ENCODE measurements around the gene RBPJ.

The RBPJ gene

DNA sequence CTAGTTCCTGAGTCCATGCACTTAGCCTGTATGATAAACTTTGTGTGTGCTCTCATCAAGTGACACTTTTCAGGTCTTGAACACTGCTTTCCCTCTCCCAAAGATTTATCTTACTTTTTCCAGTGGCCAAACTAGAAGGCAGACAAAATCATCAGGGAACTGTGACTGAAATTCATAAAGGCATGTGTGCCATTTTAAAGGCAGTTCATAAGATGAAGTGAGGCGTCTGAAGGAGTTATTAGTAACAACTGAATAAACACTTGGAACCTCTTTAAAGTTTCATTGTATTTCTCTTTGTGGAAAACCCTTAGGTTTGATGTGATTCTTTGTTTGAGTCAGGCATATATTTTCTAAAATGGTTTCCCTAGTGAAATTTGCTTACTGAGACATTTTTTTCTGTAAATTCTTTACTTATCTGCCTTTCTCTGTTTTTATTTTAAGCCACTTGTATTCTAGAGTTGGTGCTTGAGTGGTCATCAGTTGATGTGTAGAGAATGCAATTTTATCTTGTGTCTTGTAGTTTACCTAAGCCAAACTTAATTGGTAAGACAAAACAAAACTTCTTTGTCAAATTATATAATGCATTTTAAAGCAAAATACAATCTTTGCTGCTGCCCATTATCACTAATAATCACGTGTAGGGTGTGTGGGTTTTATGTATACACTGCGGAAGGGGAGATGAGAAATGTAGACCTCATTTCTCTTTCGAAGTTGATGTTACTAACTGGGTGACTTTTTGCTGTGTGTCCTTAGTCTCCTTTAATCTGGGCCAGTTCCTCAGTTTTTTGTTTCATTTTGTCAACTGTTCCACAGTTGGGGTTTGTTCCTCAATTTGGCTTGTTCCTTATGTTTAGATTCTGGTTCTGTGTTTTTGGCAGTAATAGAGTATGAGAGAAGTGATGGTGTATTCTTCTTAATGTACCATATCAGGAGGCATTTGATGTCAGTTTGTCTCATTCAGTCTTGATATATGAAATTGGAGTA is 56.8 kb downstream of the RBPJ start:
- Histone ChIP-seq H3K9me3 (no peaks in the 10 kb centered on the region), H3K4me3 (ENCODE audit: low read depth, low read length) (no peak overlapping the region), H3K27me3 (no peaks in the 10 kb centered on the region), H3K36me3 (no peaks in the 10 kb centered on the region), H3K4me1 (no peaks in the 10 kb centered on the region; the same call in 1 of the 2 replicates)
- TF ChIP-seq CTCF (IDR thresholded peaks at IDR 0.05; ENCODE audit: low read depth, low read length) = no peak
- DNase-seq = no peak

- H3K36me3 ChIP-seq = no peaks in the 10 kb centered on the region
- H3K4me3 ChIP-seq (ENCODE audit: low read depth, low read length) = no peak overlapping the region
- no peaks in the 10 kb centered on the region for H3K27me3 ChIP-seq
- TF ChIP-seq CTCF (IDR thresholded peaks at IDR 0.05; ENCODE audit: low read depth, low read length) = no peak
- DNase-seq = no peak
- H3K4me1 ChIP-seq = no peaks in the 10 kb centered on the region
- H3K9me3 ChIP-seq = no peaks in the 10 kb centered on the region
Observed at GRCh38 chr4:26379837-26380236, 59.0 kb downstream of the RBPJ start.

- Histone ChIP-seq H3K9me3 (no peaks in the 10 kb centered on the region), H3K4me3 (ENCODE audit: low read depth, low read length) (no peak overlapping the region), H3K36me3 (no peaks in the 10 kb centered on the region), H3K4me1 (no peaks in the 10 kb centered on the region), H3K27me3 (no peaks in the 10 kb centered on the region)
- TF ChIP-seq CTCF (IDR thresholded peaks at IDR 0.05; ENCODE audit: low read depth, low read length) = no peak
- DNase-seq = no peak
Observed at GRCh38 chr4:26380740-26381139, 59.9 kb downstream of the RBPJ start.

- Histone ChIP-seq H3K9me3 (no peaks in the 10 kb centered on the region), H3K27me3 (no peaks in the 10 kb centered on the region), H3K4me3 (ENCODE audit: low read depth, low read length) (no peak overlapping the region), H3K4me1 (no peaks in the 10 kb centered on the region), H3K36me3 (peaks cover 6% of the 10 kb centered on the region)
- DNase-seq = no peak
- TF ChIP-seq CTCF (IDR thresholded peaks at IDR 0.05; ENCODE audit: low read depth, low read length) = no peak
Observed at GRCh38 chr4:26384380-26385057, 63.7 kb downstream of the RBPJ start.

DNA sequence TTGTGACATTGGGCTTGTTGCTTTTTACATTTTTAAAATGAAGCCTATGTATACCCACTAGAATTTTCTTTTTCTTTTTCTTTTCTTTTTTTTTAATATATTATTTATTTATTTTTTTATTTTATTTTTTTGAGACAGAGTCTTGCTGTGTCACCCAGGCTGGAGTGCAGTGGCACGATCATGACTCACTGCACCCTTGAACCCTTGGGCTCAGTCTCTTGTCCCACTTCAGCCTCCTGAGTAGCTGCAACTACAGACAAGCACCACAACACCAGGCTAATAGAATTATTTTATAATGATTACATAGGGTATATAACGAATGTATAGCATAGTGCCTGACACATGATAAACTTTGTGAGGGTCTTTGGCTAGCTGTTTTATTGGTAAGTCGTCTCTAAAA is 64.9 kb downstream of the RBPJ start:
- peaks cover 6% of the 10 kb centered on the region for H3K36me3 ChIP-seq
- DNase-seq = no peak
- H3K9me3 ChIP-seq = no peaks in the 10 kb centered on the region
- no peaks in the 10 kb centered on the region for H3K4me1 ChIP-seq
- H3K4me3 ChIP-seq (ENCODE audit: low read depth, low read length) = no peak overlapping the region
- no peak for TF ChIP-seq CTCF (IDR thresholded peaks at IDR 0.05; ENCODE audit: low read depth, low read length)
- H3K27me3 ChIP-seq = no peaks in the 10 kb centered on the region

GRCh38 chr4:26386386-26386785 is 65.6 kb downstream of the RBPJ start:
- no peaks in the 10 kb centered on the region for H3K9me3 ChIP-seq
- TF ChIP-seq CTCF (IDR thresholded peaks at IDR 0.05; ENCODE audit: low read depth, low read length) = no peak
- no peaks in the 10 kb centered on the region for H3K4me1 ChIP-seq
- H3K4me3 ChIP-seq (ENCODE audit: low read depth, low read length) = no peak overlapping the region
- no peaks in the 10 kb centered on the region for H3K27me3 ChIP-seq
- H3K36me3 ChIP-seq = peaks cover 9% of the 10 kb centered on the region
- DNase-seq = no peak

Data from BE2C (cell line).